ENCODE data around the gene ATP10D. TPM values are rescaled to one million over a fixed set of nuclear protein-coding genes. Genes with fewer than 3 reads are reported as not detected.

Gene ATP10D
- total RNA-seq, 1 donor from 2014 or later: 9.7 TPM

- TF ChIP-seq CTCF (conservative IDR thresholded peaks at IDR 0.05; ENCODE audit: low read depth, low read length): no peak
- H3K4me3 ChIP-seq (ENCODE audit: low read depth, low read length): no peak overlapping the region
- DNase-seq (ENCODE audit: low read depth): no peak
These were observed 139.0 kb downstream of the ATP10D start for GRCh38 chr4:47624031-47624441.

- DNase-seq (ENCODE audit: low read depth): no peak
- no peak overlapping the region for H3K4me3 ChIP-seq (ENCODE audit: low read depth, low read length)
- TF ChIP-seq CTCF (conservative IDR thresholded peaks at IDR 0.05; ENCODE audit: low read depth, low read length): no peak
These were observed 146.1 kb downstream of the ATP10D start for GRCh38 chr4:47631161-47631560.

GRCh38 chr4:47639531-47639930 lies 154.5 kb downstream of the ATP10D start:
- DNase-seq (ENCODE audit: low read depth): no peak
- no peak for TF ChIP-seq CTCF (conservative IDR thresholded peaks at IDR 0.05; ENCODE audit: low read depth, low read length)
- no peak overlapping the region for H3K4me3 ChIP-seq (ENCODE audit: low read depth, low read length)

GRCh38 chr4:47640911-47641310 lies 155.8 kb downstream of the ATP10D start:
- TF ChIP-seq CTCF (conservative IDR thresholded peaks at IDR 0.05; ENCODE audit: low read depth, low read length): no peak
- no peak overlapping the region for H3K4me3 ChIP-seq (ENCODE audit: low read depth, low read length)
- DNase-seq (ENCODE audit: low read depth): no peak

GRCh38 chr4:47641755-47642154 lies 156.7 kb downstream of the ATP10D start:
- no peak for DNase-seq (ENCODE audit: low read depth)
- H3K4me3 ChIP-seq (ENCODE audit: low read depth, low read length): no peak overlapping the region
- TF ChIP-seq CTCF (conservative IDR thresholded peaks at IDR 0.05; ENCODE audit: low read depth, low read length): no peak

- no peak for TF ChIP-seq CTCF (conservative IDR thresholded peaks at IDR 0.05; ENCODE audit: low read depth, low read length)
- no peak for DNase-seq (ENCODE audit: low read depth)
- H3K4me3 ChIP-seq (ENCODE audit: low read depth, low read length): no peak overlapping the region
These were observed 157.2 kb downstream of the ATP10D start for GRCh38 chr4:47642191-47642830.

Other genes with a start within 250 kb of the ATP10D start
- gene COMMD8, start 21.6 kb upstream of the ATP10D start, total RNA-seq: 26.9 and 46.7 TPM in 2 replicates

All from epithelial cell of proximal tubule (primary cell).